SK-N-SH (cell line): ENCODE data around the gene OBSCN. TPM values are rescaled to one million over a fixed set of nuclear protein-coding genes. Genes with fewer than 3 reads are reported as not detected.

Source experiments
- CTCF ChIA-PET: fragments of 300-600, 350-600 bp; formaldehyde crosslinking; extraction: SDS; loops from one replicate; lab custom pipeline; 2021; lab: Yijun Ruan, JAX
- POLR2A ChIA-PET: fragments of 350-600 bp; sonication (Branson Sonifier 250); formaldehyde crosslinking; extraction: SDS; loops from one replicate; lab custom pipeline; 2020; ENCODE audit warnings: antibody characterized with exemption, inconsistent platforms; lab: Yijun Ruan, JAX
- DNase-seq: peaks from one replicate; pipeline ENCODE4 v3.0.0; 2012
- H2AFZ ChIP-seq: fragments of 200-600 bp; sonication (generic); 2 replicates; pipeline ENCODE4 v1.8.1; 2016; ENCODE audit warnings: antibody characterized with exemption, mild to moderate bottlenecking, low read depth
- H3F3A ChIP-seq: fragments of 200-600 bp; sonication (generic); replicated peaks from 2 replicates; pipeline ENCODE3; 2016; ENCODE audit warnings: antibody characterized with exemption, mild to moderate bottlenecking; ENCODE audit not compliant: insufficient read depth
- H3K27ac ChIP-seq, 2 experiments: fragments of 200-500 bp in 1 of 2; fragments of 200-600 bp in 1 of 2; sonication (Bioruptor generic) in 1 of 2; sonication (generic), shearing (Covaris generic) in 1 of 2; 2 replicates each; pipeline versions ENCODE4 v1.5.1 to v1.6.1; 2014 to 2016; ENCODE audit warnings: low read depth in 2 of 2, inconsistent platforms in 1 of 2, low read length in 1 of 2, mild to moderate bottlenecking in 1 of 2, mixed read lengths in 1 of 2
- H3K27me3 ChIP-seq: fragments of 200-600 bp; sonication (generic), shearing (Covaris generic); 2 replicates; pipeline ENCODE4 v1.6.1; 2016; ENCODE audit warnings: mixed run types; ENCODE audit not compliant: insufficient read depth
- H3K36me3 ChIP-seq, 2 experiments: fragments of 200-500 bp in 1 of 2; fragments of 200-600 bp in 1 of 2; sonication (Bioruptor generic) in 1 of 2; sonication (generic) in 1 of 2; replicated peaks in 1 of 2; 2 replicates each; pipeline versions ENCODE3 to v1.5.1; 2014 to 2016; ENCODE audit warnings: low read length in 1 of 2, mild to moderate bottlenecking in 1 of 2; ENCODE audit not compliant: insufficient read depth in 2 of 2, control insufficient read depth in 1 of 2
- H3K4me1 ChIP-seq, 2 experiments: fragments of 200-500 bp in 1 of 2; fragments of 200-600 bp in 1 of 2; sonication (Bioruptor generic) in 1 of 2; sonication (generic), shearing (Covaris generic) in 1 of 2; 2 replicates each; pipeline versions ENCODE4 v1.5.1 to v1.6.1; 2014 to 2016; ENCODE audit warnings: low read depth in 1 of 2, low read length in 1 of 2, mixed run types in 1 of 2; ENCODE audit not compliant: insufficient read depth in 2 of 2, control insufficient read depth in 1 of 2
- H3K4me2 ChIP-seq: fragments of 200-600 bp; sonication (generic), shearing (Covaris generic); 2 replicates; pipeline ENCODE4 v1.6.1; 2017; ENCODE audit warnings: mixed run types
- H3K4me3 ChIP-seq, 2 experiments: fragments of 200-500 bp in 1 of 2; fragments of 200-600 bp in 1 of 2; sonication (Bioruptor generic) in 1 of 2; sonication (generic), shearing (Covaris generic) in 1 of 2; 2 replicates each; pipeline versions ENCODE4 v1.5.1 to v1.8.1; 2014 to 2016; ENCODE audit warnings: low read depth in 2 of 2, inconsistent platforms in 1 of 2, low read length in 1 of 2, mild to moderate bottlenecking in 1 of 2, mixed read lengths in 1 of 2, moderate library complexity in 1 of 2
- H3K79me2 ChIP-seq: fragments of 200-600 bp; sonication (generic); 2 replicates; pipeline ENCODE4 v1.8.1; 2017; ENCODE audit warnings: mild to moderate bottlenecking; ENCODE audit not compliant: insufficient read depth
- H3K9ac ChIP-seq: fragments of 200-600 bp; sonication (generic); 2 replicates; pipeline ENCODE4 v1.6.1; 2017; ENCODE audit warnings: mixed run types
- H3K9me2 ChIP-seq: fragments of 200-600 bp; sonication (generic); 2 replicates; pipeline ENCODE4 v1.6.1; 2017; ENCODE audit warnings: mixed run types
- H3K9me3 ChIP-seq: fragments of 200-600 bp; sonication (generic); 2 replicates; pipeline ENCODE4 v1.6.1; 2017; ENCODE audit warnings: mixed run types, mild to moderate bottlenecking, moderate library complexity
- H4K20me1 ChIP-seq: fragments of 200-600 bp; sonication (generic); 2 replicates; pipeline ENCODE4 v1.6.1; 2017; ENCODE audit warnings: mild to moderate bottlenecking, mixed run types; ENCODE audit not compliant: insufficient read depth
- CTCF ChIP-seq: fragments of 200-600 bp; sonication (generic); IDR thresholded peaks from 2 replicates; pipeline ENCODE4 v1.6.1; 2017; ENCODE audit warnings: antibody characterized with exemption, mild to moderate bottlenecking, moderate library complexity
- GABPA ChIP-seq: IDR thresholded peaks from 2 replicates; pipeline ENCODE4 v1.4.0; 2012; ENCODE audit warnings: low read depth, mild to moderate bottlenecking
- IRF3 ChIP-seq: fragments of 150-350 bp; IDR thresholded peaks from 2 replicates; pipeline ENCODE4 v1.6.1; 2016; ENCODE audit warnings: mild to moderate bottlenecking, low read depth, low read length
- MEF2A ChIP-seq: IDR thresholded peaks from 2 replicates; pipeline ENCODE4 v1.4.0; 2012; ENCODE audit warnings: low read depth, borderline replicate concordance
- NFIC ChIP-seq: IDR thresholded peaks from 2 replicates; pipeline ENCODE4 v1.4.0; 2012; ENCODE audit warnings: borderline replicate concordance
- NRF1 ChIP-seq: IDR thresholded peaks from 2 replicates; pipeline ENCODE4 v1.6.1; 2012; ENCODE audit warnings: low read depth, mild to moderate bottlenecking, low read length
- PBX3 ChIP-seq: IDR thresholded peaks from 2 replicates; pipeline ENCODE4; 2012
- RAD21 ChIP-seq: IDR thresholded peaks from 2 replicates; pipeline ENCODE4 v1.6.1; 2012; ENCODE audit warnings: mild to moderate bottlenecking, low read length
- RCOR1 ChIP-seq: fragments of 150-350 bp; IDR thresholded peaks from 2 replicates; pipeline ENCODE4 v1.6.1; 2017; ENCODE audit warnings: antibody characterized with exemption, low read length
- REST ChIP-seq: IDR thresholded peaks from 2 replicates; pipeline ENCODE4 v1.6.1; 2012; ENCODE audit warnings: mild to moderate bottlenecking, low read depth, low read length, moderate library complexity
- RFX5 ChIP-seq: IDR thresholded peaks from 2 replicates; pipeline ENCODE4 v1.6.1; 2012; ENCODE audit warnings: mild to moderate bottlenecking, improper control_type of control experiment, low read length
- SIN3A ChIP-seq: IDR thresholded peaks from 2 replicates; pipeline ENCODE4 v1.6.1; 2012; ENCODE audit warnings: low read depth, mild to moderate bottlenecking, low read length, moderate library complexity, borderline replicate concordance
- SMC3 ChIP-seq: IDR thresholded peaks from 2 replicates; pipeline ENCODE4 v1.6.1; 2012; ENCODE audit warnings: low read depth, low read length, improper control_type of control experiment
- TCF12 ChIP-seq: IDR thresholded peaks from 2 replicates; pipeline ENCODE4 v1.4.0; 2012
- USF1 ChIP-seq: IDR thresholded peaks from 2 replicates; pipeline ENCODE4 v1.4.0; 2012; ENCODE audit warnings: low read depth, borderline replicate concordance
- YY1 ChIP-seq: IDR thresholded peaks from 2 replicates; pipeline ENCODE4 v1.4.0; 2012; ENCODE audit warnings: low read depth, mild to moderate bottlenecking
- WGBS: methylation state at CpG from one replicate; pipeline ENCODE4 v1.1.6; 2017; ENCODE audit warnings: low lambda C conversion rate; 5-methylcytosine and 5-hydroxymethylcytosine counted together
- polyA plus RNA-seq, 3 experiments: library from polyadenylated mRNA; depleted of rRNA; stranded (reverse); fragments of >200 nt; gene quantifications; 2 replicates each; pipeline ENCODE4 v1.2.3, GENCODE V29; 2012

The OBSCN gene
- polyA plus RNA-seq, 1 of the 3 experiments (the other 2 are of a cell fraction), result 4.0 TPM

- no peaks in the 10 kb centered on the region for H3K27me3 ChIP-seq
- H3K9ac ChIP-seq, result no peak overlapping the region
- 0 out of 2 replicates have a peak, but pooled peaks cover 7% of the 10 kb centered on the region for H3K9me3 ChIP-seq
- CTCF ChIA-PET, result no interaction called here
- TF ChIP-seq MEF2A, result no peak
- no peak for TF ChIP-seq GABPA
- TF ChIP-seq PBX3, result no peak
- no peak for TF ChIP-seq RAD21
- TF ChIP-seq RCOR1, result no peak
- TF ChIP-seq IRF3, result no peak
- no peak for TF ChIP-seq NFIC
- TF ChIP-seq, all 33 proteins: peak for 0
- Histone ChIP-seq H3F3A (no peaks in the 10 kb centered on the region), H3K79me2 (no peaks in the 10 kb centered on the region), H3K4me1 (no peaks in the 10 kb centered on the region), H3K4me3 (no peak overlapping the region), H3K9me2 (no peaks in the 10 kb centered on the region), H4K20me1 (no peaks in the 10 kb centered on the region), H3K4me2 (no peak overlapping the region), H2AFZ (no peak overlapping the region), H3K27ac (no peak overlapping the region), H3K36me3 (no peaks in the 10 kb centered on the region)
- WGBS, result 91% methylated on average over 23 of the region's 24 CpGs
- no peak for DNase-seq
- POLR2A ChIA-PET, result no interaction called here
Measured at GRCh38 chr1:228256626-228257375, 49.0 kb downstream of the OBSCN start.

GRCh38 chr1:228258486-228258885 lies 50.6 kb downstream of the OBSCN start:
- Histone ChIP-seq H4K20me1 (no peaks in the 10 kb centered on the region), H3K4me2 (no peak overlapping the region), H3K9ac (no peak overlapping the region), H3K36me3 (no peaks in the 10 kb centered on the region), H3K4me1 (no peaks in the 10 kb centered on the region), H2AFZ (no peak overlapping the region), H3F3A (no peaks in the 10 kb centered on the region), H3K27me3 (no peaks in the 10 kb centered on the region), H3K4me3 (no peak overlapping the region), H3K9me3 (0 out of 2 replicates have a peak, but pooled peaks cover 7% of the 10 kb centered on the region), H3K27ac (no peak overlapping the region), H3K9me2 (no peaks in the 10 kb centered on the region), H3K79me2 (no peaks in the 10 kb centered on the region)
- ChIA-PET CTCF (interaction anchor here (1.0 kb wide), 1 partner anchor 93 kb away, joined by 3 read pairs; no protein-coding TSS in a partner anchor), POLR2A (no interaction called here)
- DNase-seq, result no peak
- WGBS, result 96% methylated on average over 1 of the region's 1 CpG
- TF ChIP-seq REST (no peak), SMC3 (no peak), RFX5 (no peak), YY1 (no peak), SIN3A (no peak), PBX3 (no peak), NRF1 (no peak), CTCF (no peak), USF1 (no peak), TCF12 (no peak)
